Stomach (tissue), 9 donors: Measurements from ENCODE around the gene HMX1. TPM values are rescaled to one million over a fixed set of nuclear protein-coding genes. Genes with fewer than 3 reads are reported as not detected.

Source experiments
- DNase-seq, 2 donors: peaks; one replicate each; pipeline versions ENCODE4 v3.0.0 to v3.0.0-alpha.2; 2013 to 2019
- H3K27ac ChIP-seq, 5 donors: fragments of 200-600 bp in 4 of 5; sonication (generic) in 4 of 5; one replicate each; pipeline ENCODE4 v1.5.1; 2013 to 2019; ENCODE audit warnings: mild to moderate bottlenecking in 1 of 5, moderate library complexity in 1 of 5
- H3K27me3 ChIP-seq, 3 donors: fragments of 200-600 bp; sonication (generic); one replicate each; pipeline ENCODE4 v1.5.1; 2017 to 2019; ENCODE audit warnings: mixed run types in 1 of 3
- H3K36me3 ChIP-seq, 4 donors: fragments of 200-600 bp; sonication (generic); 1 replicate in 3 of 4; 2 replicates in 1 of 4; pipeline ENCODE4 v1.5.1; 2016 to 2019
- H3K4me1 ChIP-seq, 4 donors: fragments of 200-600 bp; sonication (generic); one replicate each; pipeline ENCODE4 v1.5.1; 2016 to 2019
- H3K4me3 ChIP-seq, 4 donors: fragments of 200-600 bp; sonication (generic) in 3 of 4; one replicate each; pipeline ENCODE4 v1.5.1; 2016 to 2019; ENCODE audit warnings: mild to moderate bottlenecking in 1 of 4
- H3K9me3 ChIP-seq, 4 donors: fragments of 200-600 bp; sonication (generic); one replicate each; pipeline ENCODE4 v1.5.1; 2016 to 2019
- EP300 ChIP-seq: sonication (generic); formaldehyde crosslinking; IDR thresholded peaks from one replicate; pipeline ENCODE4 v1.6.1; 2017; ENCODE audit warnings: antibody characterized with exemption
- POLR2A ChIP-seq, 4 donors: fragments of 450-650 bp; IDR thresholded peaks; one replicate each; pipeline ENCODE4 v1.6.1; 2016; ENCODE audit warnings: antibody characterized with exemption in 4 of 4, control low read depth in 2 of 4, mild to moderate bottlenecking in 1 of 4, moderate library complexity in 1 of 4
- POLR2AphosphoS5 ChIP-seq, 3 donors: sonication (generic); formaldehyde crosslinking; IDR thresholded peaks; one replicate each; pipeline ENCODE4 v1.6.1; 2016; ENCODE audit warnings: antibody characterized with exemption in 3 of 3
- WGBS, 5 donors: extraction: QIAGEN DNeasy Blood & Tissue Kit in 3 of 5; methylation state at CpG; one replicate each; pipeline versions ENCODE4 v1.1.5 to v1.1.7; 2013 to 2018; 5-methylcytosine and 5-hydroxymethylcytosine counted together
- intact Hi-C: fragments of 100-400 bp; cut with DNase I; formaldehyde crosslinking; loops from one replicate; pipeline ENCODE4 v1.15.1; 2023; ENCODE audit warnings: low total_unique reads
- polyA plus RNA-seq, 3 donors: library from polyadenylated mRNA; stranded (reverse); fragments of 200-250 nt; gene quantifications; one replicate each; pipeline ENCODE4 v1.2.3, GENCODE V29; 2013
- total RNA-seq, 5 donors: library from RNA; depleted of rRNA; stranded (reverse); fragments of >200 nt; gene quantifications; one replicate each; pipeline versions ENCODE4 v1.1.0 to v1.2.3, GENCODE V29; 2014 to 2016
- TF ChIP-seq, protein P1 (sequence below), 7 experiments: fragments of 450-650 bp in 4 of 7; fragments of 200-600 bp in 3 of 7; sonication (generic) in 3 of 7; IDR thresholded peaks; one replicate each; pipeline ENCODE4 v1.5.1; 2016 to 2019; ENCODE audit warnings: antibody characterized with exemption in 7 of 7, control low read depth in 2 of 7, mild to moderate bottlenecking in 1 of 7
- donor health status: healthy with polysubstance abuse.
- donor health status: Bipolar disorder and iron deficiency.
- donor health status: healthy.

HMX1 gene
- total and polyA plus RNA-seq, 8 donors: 0.37 TPM; not detected in 7

DNA sequence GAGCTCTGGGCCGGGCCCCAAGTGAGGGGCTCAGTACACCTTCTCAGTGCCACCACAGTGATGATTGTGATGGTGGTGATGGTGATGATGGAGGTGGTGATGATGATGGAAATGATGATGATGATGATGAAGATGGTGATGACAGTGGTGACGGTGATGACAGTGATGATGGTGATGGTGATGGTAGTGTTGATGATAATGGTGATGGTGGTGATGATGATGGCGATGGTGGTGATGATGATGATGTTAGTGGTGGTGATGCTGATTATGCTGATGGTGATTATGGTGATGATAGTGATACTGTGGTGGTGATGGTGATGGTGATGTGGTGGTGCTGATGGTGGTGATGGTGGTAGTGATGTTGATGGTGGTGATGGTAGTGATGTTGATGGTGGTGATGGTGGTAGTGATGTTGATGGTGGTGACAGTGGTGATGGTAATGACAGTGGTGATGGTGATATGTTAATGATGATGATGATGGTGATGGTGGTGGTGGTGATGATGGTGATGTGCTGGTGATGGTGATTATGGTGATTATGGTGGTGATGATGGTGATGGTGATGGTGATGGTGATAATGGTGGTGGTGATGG, 29.9 kb downstream of the HMX1 start:
- H3K27ac ChIP-seq: no peak overlapping the region
- no peaks in the 10 kb centered on the region for H3K4me1 ChIP-seq
- TF ChIP-seq, protein P1, sequence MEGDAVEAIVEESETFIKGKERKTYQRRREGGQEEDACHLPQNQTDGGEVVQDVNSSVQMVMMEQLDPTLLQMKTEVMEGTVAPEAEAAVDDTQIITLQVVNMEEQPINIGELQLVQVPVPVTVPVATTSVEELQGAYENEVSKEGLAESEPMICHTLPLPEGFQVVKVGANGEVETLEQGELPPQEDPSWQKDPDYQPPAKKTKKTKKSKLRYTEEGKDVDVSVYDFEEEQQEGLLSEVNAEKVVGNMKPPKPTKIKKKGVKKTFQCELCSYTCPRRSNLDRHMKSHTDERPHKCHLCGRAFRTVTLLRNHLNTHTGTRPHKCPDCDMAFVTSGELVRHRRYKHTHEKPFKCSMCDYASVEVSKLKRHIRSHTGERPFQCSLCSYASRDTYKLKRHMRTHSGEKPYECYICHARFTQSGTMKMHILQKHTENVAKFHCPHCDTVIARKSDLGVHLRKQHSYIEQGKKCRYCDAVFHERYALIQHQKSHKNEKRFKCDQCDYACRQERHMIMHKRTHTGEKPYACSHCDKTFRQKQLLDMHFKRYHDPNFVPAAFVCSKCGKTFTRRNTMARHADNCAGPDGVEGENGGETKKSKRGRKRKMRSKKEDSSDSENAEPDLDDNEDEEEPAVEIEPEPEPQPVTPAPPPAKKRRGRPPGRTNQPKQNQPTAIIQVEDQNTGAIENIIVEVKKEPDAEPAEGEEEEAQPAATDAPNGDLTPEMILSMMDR (IDR thresholded peaks at IDR 0.05): no peak
- TF ChIP-seq POLR2A (IDR thresholded peaks at IDR 0.05): peak in 1 of 4 donors; percentile 24
- no peak for TF ChIP-seq EP300
- TF ChIP-seq POLR2AphosphoS5 (IDR thresholded peaks at IDR 0.05): no peak
- no peaks in the 10 kb centered on the region for H3K36me3 ChIP-seq
- peaks cover 0 to 61% (median 0%) of the 10 kb centered on the region in 3 donors for H3K27me3 ChIP-seq
- DNase-seq: no peak
- H3K9me3 ChIP-seq: peaks cover 0 to 19% (median 15%) of the 10 kb centered on the region in 4 donors
- intact Hi-C loops: no loop called here
- no peak overlapping the region for H3K4me3 ChIP-seq
- WGBS, 5 donors: 94 to 99% (median 95%) methylated on average over 3 of the region's 3 CpGs

DNA sequence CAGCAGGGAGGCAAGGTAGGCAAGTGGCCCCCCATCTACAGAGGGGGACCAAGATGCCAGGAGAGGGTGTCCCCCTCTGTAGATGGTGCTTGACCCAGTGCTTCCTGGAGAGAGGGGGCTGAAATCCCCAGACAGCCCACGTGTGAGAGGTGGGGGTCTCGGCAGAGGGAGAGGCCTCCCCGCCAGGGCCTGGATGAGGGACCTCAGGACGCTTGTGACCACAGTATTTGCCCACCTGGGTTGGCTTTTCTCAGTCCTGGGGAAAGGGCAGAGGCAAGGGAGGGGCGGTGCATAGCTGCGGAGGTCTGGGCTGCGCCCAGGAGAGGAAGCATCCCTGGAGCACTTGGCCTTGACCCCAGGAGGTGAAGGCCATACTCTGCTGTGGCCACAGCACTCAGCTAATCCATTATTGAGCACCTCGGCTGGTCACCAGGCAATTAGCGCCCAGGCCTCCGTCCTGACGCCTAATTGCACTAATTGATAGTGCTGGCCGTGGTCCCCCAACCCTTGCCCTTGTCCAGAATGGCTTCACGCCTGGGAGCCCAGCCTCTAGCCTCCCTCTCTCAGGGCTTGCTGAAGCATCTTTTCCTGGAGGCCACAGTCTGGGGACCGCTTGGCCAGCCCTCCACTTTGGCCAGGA, 30.7 kb downstream of the HMX1 start:
- peaks cover 0 to 61% (median 0%) of the 10 kb centered on the region in 3 donors for H3K27me3 ChIP-seq
- intact Hi-C loops: no loop called here
- no peaks in the 10 kb centered on the region for H3K36me3 ChIP-seq
- no peak overlapping the region for H3K4me3 ChIP-seq
- TF ChIP-seq EP300: no peak
- TF ChIP-seq POLR2A (IDR thresholded peaks at IDR 0.05): no peak
- TF ChIP-seq, protein P1 (IDR thresholded peaks at IDR 0.05): no peak
- no peak for TF ChIP-seq POLR2AphosphoS5 (IDR thresholded peaks at IDR 0.05)
- H3K27ac ChIP-seq: no peak overlapping the region
- no peak for DNase-seq
- H3K9me3 ChIP-seq: peaks cover 0 to 19% (median 15%) of the 10 kb centered on the region in 4 donors
- 68 to 81% (median 81%) methylated on average over 5 to 14 of the region's 14 CpGs for WGBS, 5 donors
- no peaks in the 10 kb centered on the region for H3K4me1 ChIP-seq

DNA sequence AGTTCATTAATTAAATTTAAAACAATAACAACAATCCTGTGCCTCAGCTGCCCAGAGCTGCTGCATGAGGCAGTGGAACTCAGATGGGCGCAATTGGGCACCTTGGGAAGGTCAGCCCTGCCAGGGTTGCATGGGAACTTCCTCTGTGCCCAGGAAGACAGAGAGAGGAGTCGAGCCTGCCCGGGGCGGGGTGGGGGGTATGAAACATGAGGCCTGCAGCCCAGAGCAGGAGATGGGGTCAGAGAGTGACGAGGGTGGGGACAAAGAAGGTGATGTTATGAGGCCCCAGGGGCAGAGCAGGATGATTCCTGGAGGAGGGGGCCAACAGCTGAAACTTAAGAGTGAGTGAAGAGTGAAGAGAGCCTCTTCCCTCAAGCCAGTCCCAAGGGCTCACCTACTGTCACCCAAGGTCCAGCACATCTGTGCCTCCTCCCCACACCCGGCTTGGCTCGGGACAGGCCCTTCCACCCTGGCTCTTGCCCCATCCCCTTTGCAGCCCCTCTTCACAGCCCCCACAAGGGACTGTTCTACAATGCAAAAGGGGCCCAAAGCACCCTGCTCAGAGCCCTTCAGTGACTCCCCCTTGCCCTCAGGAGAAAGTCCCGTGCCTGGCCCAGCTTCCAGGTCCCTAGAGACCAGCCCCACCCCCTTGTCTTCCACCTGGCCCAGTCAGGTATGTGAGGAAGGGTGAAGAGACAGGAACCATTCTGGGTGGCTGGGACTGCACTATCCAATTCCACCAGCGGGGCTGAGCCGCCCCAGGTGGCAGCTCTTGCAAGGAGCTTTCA, 31.4 kb downstream of the HMX1 start:
- 56 to 75% (median 61%) methylated on average over 7 to 10 of the region's 10 CpGs for WGBS, 5 donors
- Histone ChIP-seq H3K27me3 (peaks cover 0 to 61% (median 0%) of the 10 kb centered on the region in 3 donors), H3K4me3 (no peak overlapping the region), H3K4me1 (no peaks in the 10 kb centered on the region), H3K27ac (no peak overlapping the region), H3K36me3 (no peaks in the 10 kb centered on the region), H3K9me3 (peaks cover 0 to 19% (median 15%) of the 10 kb centered on the region in 4 donors)
- intact Hi-C loops: no loop called here
- TF ChIP-seq POLR2A (IDR thresholded peaks at IDR 0.05) (no peak), POLR2AphosphoS5 (IDR thresholded peaks at IDR 0.05) (no peak), EP300 (no peak)
- TF ChIP-seq, protein P1 (IDR thresholded peaks at IDR 0.05): no peak
- DNase-seq: no peak

DNA sequence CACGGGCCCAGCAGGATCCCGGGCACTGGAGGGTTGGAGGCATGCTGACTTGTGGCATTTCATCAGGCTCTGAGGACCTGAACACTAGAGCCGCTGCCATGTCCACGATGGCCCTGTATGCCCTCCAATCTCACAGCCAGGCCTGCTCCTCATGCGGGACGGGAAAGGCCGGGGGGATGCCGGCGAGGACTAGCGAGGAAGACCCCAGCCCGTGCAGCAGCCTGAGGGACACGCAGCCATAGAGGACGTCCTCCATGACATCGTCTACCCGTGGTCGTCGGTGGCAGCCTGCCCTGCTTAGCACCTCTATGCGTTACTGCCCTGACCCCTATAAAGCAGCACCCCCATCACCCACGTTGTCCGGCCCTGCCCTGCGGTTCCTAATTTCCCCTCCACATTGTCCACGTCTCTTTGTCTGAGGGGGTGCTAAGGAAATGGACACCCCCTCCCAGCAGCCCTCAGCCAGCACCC, 32.6 kb downstream of the HMX1 start:
- intact Hi-C loops: no loop called here
- Histone ChIP-seq H3K27ac (no peak overlapping the region), H3K4me1 (no peaks in the 10 kb centered on the region), H3K27me3 (peaks cover 0 to 61% (median 0%) of the 10 kb centered on the region in 3 donors), H3K36me3 (no peaks in the 10 kb centered on the region), H3K9me3 (peaks cover 0 to 14% (median 10%) of the 10 kb centered on the region in 4 donors), H3K4me3 (no peak overlapping the region)
- DNase-seq: no peak
- TF ChIP-seq POLR2AphosphoS5 (IDR thresholded peaks at IDR 0.05) (no peak), POLR2A (IDR thresholded peaks at IDR 0.05) (no peak), EP300 (no peak)
- TF ChIP-seq, protein P1 (IDR thresholded peaks at IDR 0.05): no peak
- 75 to 87% (median 84%) methylated on average over 9 to 22 of the region's 22 CpGs for WGBS, 5 donors
